ENCODE measurements around the gene SLC35E1.

Gene SLC35E1

GRCh38 chr19:16527334-16527935, 44.8 kb downstream of the SLC35E1 start:
- H3K9me3 ChIP-seq = no peaks in the 10 kb centered on the region
- H3K27me3 ChIP-seq = no peaks in the 10 kb centered on the region
- no peak for DNase-seq
- H3K36me3 ChIP-seq = peaks cover 93% of the 10 kb centered on the region
- no peak overlapping the region for H3K4me3 ChIP-seq (ENCODE audit: low read depth, low read length)
- no peak for TF ChIP-seq CTCF (IDR thresholded peaks at IDR 0.05; ENCODE audit: low read depth, low read length)
- no peaks in the 10 kb centered on the region for H3K4me1 ChIP-seq

GRCh38 chr19:16525751-16526481, 46.3 kb downstream of the SLC35E1 start:
- H3K4me1 ChIP-seq = no peaks in the 10 kb centered on the region
- H3K9me3 ChIP-seq = no peaks in the 10 kb centered on the region
- H3K4me3 ChIP-seq (ENCODE audit: low read depth, low read length) = no peak overlapping the region
- DNase-seq = no peak
- no peak for TF ChIP-seq CTCF (IDR thresholded peaks at IDR 0.05; ENCODE audit: low read depth, low read length)
- H3K36me3 ChIP-seq = peaks cover 93% of the 10 kb centered on the region
- no peaks in the 10 kb centered on the region for H3K27me3 ChIP-seq

- no peak for TF ChIP-seq CTCF (IDR thresholded peaks at IDR 0.05; ENCODE audit: low read depth, low read length)
- H3K4me1 ChIP-seq = no peaks in the 10 kb centered on the region
- peaks cover 93% of the 10 kb centered on the region for H3K36me3 ChIP-seq
- no peaks in the 10 kb centered on the region for H3K9me3 ChIP-seq
- no peaks in the 10 kb centered on the region for H3K27me3 ChIP-seq
- DNase-seq = no peak
- H3K4me3 ChIP-seq (ENCODE audit: low read depth, low read length) = no peak overlapping the region
These were observed 47.1 kb downstream of the SLC35E1 start for GRCh38 chr19:16524991-16525734.

GRCh38 chr19:16522559-16523377, 49.4 kb downstream of the SLC35E1 start:
- Histone ChIP-seq H3K9me3 (no peaks in the 10 kb centered on the region), H3K4me1 (no peaks in the 10 kb centered on the region), H3K36me3 (peaks cover 93% of the 10 kb centered on the region), H3K27me3 (no peaks in the 10 kb centered on the region), H3K4me3 (ENCODE audit: low read depth, low read length) (no peak overlapping the region)
- DNase-seq = no peak
- TF ChIP-seq CTCF (IDR thresholded peaks at IDR 0.05; ENCODE audit: low read depth, low read length) = no peak

- no peaks in the 10 kb centered on the region for H3K4me1 ChIP-seq
- H3K36me3 ChIP-seq = peaks cover 93% of the 10 kb centered on the region
- DNase-seq = no peak
- no peaks in the 10 kb centered on the region for H3K27me3 ChIP-seq
- no peaks in the 10 kb centered on the region for H3K9me3 ChIP-seq
- TF ChIP-seq CTCF (IDR thresholded peaks at IDR 0.05; ENCODE audit: low read depth, low read length) = no peak
- H3K4me3 ChIP-seq (ENCODE audit: low read depth, low read length) = no peak overlapping the region
These were observed 50.4 kb downstream of the SLC35E1 start for GRCh38 chr19:16521715-16522289.

Measured in BE2C (cell line).